Trophoblast cell (in vitro differentiated cells and primary cell): ENCODE results near the gene HLA-DQB2. TPM values are rescaled to one million over a fixed set of nuclear protein-coding genes. Genes with fewer than 3 reads are reported as not detected.
"Not testable (repeated sequence)": the region's sequence is repeated elsewhere in the genome, so short reads cannot be mapped to it uniquely, and the experiment has no call there.

Experiments
- DNase-seq, 2 donors: peaks; one replicate each; pipeline ENCODE4 v3.0.0-alpha.2; 2016
- H2AFZ ChIP-seq: 2 replicates; pipeline ENCODE4 v1.6.1; 2013; ENCODE audit warnings: low read length, moderate library complexity, mild to moderate bottlenecking; ENCODE audit not compliant: insufficient read depth, poor library complexity
- H2AK5ac ChIP-seq: 2 replicates; pipeline ENCODE4 v1.6.1; 2013; ENCODE audit warnings: mild to moderate bottlenecking, low read length
- H2BK120ac ChIP-seq: 2 replicates; pipeline ENCODE4 v1.6.1; 2013; ENCODE audit warnings: low read length, mild to moderate bottlenecking, moderate library complexity; ENCODE audit not compliant: insufficient read depth, poor library complexity
- H2BK12ac ChIP-seq: 2 replicates; pipeline ENCODE4 v1.6.1; 2013; ENCODE audit warnings: mild to moderate bottlenecking, low read length, moderate library complexity
- H2BK5ac ChIP-seq: 2 replicates; pipeline ENCODE4 v1.6.1; 2013; ENCODE audit warnings: low read length, low read depth, moderate library complexity, mild to moderate bottlenecking; ENCODE audit not compliant: poor library complexity
- H3K14ac ChIP-seq: 2 replicates; pipeline ENCODE4 v1.6.1; 2013; ENCODE audit warnings: mild to moderate bottlenecking, low read length
- H3K18ac ChIP-seq: 2 replicates; pipeline ENCODE4 v1.6.1; 2013; ENCODE audit warnings: mild to moderate bottlenecking, low read length
- H3K23ac ChIP-seq: 2 replicates; pipeline ENCODE4 v1.6.1; 2013; ENCODE audit warnings: low read length
- H3K27ac ChIP-seq: 2 replicates; pipeline ENCODE4 v1.5.1; 2013; ENCODE audit warnings: low read depth, mild to moderate bottlenecking, inconsistent platforms, low read length, moderate library complexity
- H3K27me3 ChIP-seq: 2 replicates; pipeline ENCODE4 v1.6.1; 2013; ENCODE audit warnings: inconsistent platforms, mild to moderate bottlenecking, low read length, moderate library complexity; ENCODE audit not compliant: insufficient read depth
- H3K36me3 ChIP-seq, 2 experiments: 1 replicate in 1 of 2; 2 replicates in 1 of 2; pipeline ENCODE4 v1.6.1; 2013; ENCODE audit warnings: low read length in 2 of 2, mild to moderate bottlenecking in 2 of 2, moderate library complexity in 1 of 2; ENCODE audit not compliant: insufficient read depth in 2 of 2, control insufficient read depth in 1 of 2
- H3K4ac ChIP-seq: 2 replicates; pipeline ENCODE4 v1.6.1; 2013; ENCODE audit warnings: low read depth, mild to moderate bottlenecking, low read length, moderate library complexity
- H3K4me1 ChIP-seq, 2 experiments: 1 replicate in 1 of 2; 2 replicates in 1 of 2; pipeline ENCODE4 v1.6.1; 2013; ENCODE audit warnings: low read length in 2 of 2, mild to moderate bottlenecking in 2 of 2, moderate library complexity in 1 of 2; ENCODE audit not compliant: insufficient read depth in 2 of 2, control insufficient read depth in 1 of 2
- H3K4me2 ChIP-seq: 2 replicates; pipeline ENCODE4 v1.6.1; 2013; ENCODE audit warnings: inconsistent platforms, mild to moderate bottlenecking, low read length, moderate library complexity
- H3K4me3 ChIP-seq: 2 replicates; pipeline ENCODE4 v1.5.1; 2013; ENCODE audit warnings: mild to moderate bottlenecking, low read depth, low read length, inconsistent platforms
- H3K79me1 ChIP-seq: one replicate; pipeline ENCODE4 v1.6.1; 2013; ENCODE audit warnings: low read length
- H3K79me2 ChIP-seq: 2 replicates; pipeline ENCODE4 v1.6.1; 2013; ENCODE audit warnings: low read length, mild to moderate bottlenecking; ENCODE audit not compliant: control insufficient read depth, insufficient read depth, poor library complexity
- H3K9ac ChIP-seq: 2 replicates; pipeline ENCODE4 v1.6.1; 2013; ENCODE audit warnings: mild to moderate bottlenecking, low read length
- H3K9me3 ChIP-seq: 2 replicates; pipeline ENCODE4 v1.6.1; 2013; ENCODE audit warnings: low read depth, mild to moderate bottlenecking, control low read depth, inconsistent platforms, low read length; ENCODE audit not compliant: insufficient read depth
- H4K12ac ChIP-seq: 2 replicates; pipeline ENCODE4 v1.6.1; 2013; ENCODE audit warnings: low read depth, mild to moderate bottlenecking, low read length, moderate library complexity
- H4K8ac ChIP-seq: 2 replicates; pipeline ENCODE4 v1.6.1; 2013; ENCODE audit warnings: low read depth, mild to moderate bottlenecking, low read length, moderate library complexity
- H4K91ac ChIP-seq: one replicate; pipeline ENCODE4 v1.6.1; 2013; ENCODE audit warnings: low read depth, mild to moderate bottlenecking, low read length, moderate library complexity
- WGBS: extraction: QIAGEN DNeasy Blood & Tissue Kit; methylation state at CpG from one replicate; pipeline ENCODE4 v1.1.7; 2013; ENCODE audit warnings: missing lambda C conversion rate; ENCODE audit not compliant: insufficient read length, insufficient coverage; ENCODE audit errors: extremely low coverage; 5-methylcytosine and 5-hydroxymethylcytosine counted together
- polyA plus RNA-seq: library from polyadenylated mRNA; stranded (reverse); fragments of 200-250 nt; gene quantifications from 2 replicates; pipeline ENCODE4 v1.2.3, GENCODE V29; 2013

Gene HLA-DQB2
- polyA plus RNA-seq = not detected in 2 replicates

DNA sequence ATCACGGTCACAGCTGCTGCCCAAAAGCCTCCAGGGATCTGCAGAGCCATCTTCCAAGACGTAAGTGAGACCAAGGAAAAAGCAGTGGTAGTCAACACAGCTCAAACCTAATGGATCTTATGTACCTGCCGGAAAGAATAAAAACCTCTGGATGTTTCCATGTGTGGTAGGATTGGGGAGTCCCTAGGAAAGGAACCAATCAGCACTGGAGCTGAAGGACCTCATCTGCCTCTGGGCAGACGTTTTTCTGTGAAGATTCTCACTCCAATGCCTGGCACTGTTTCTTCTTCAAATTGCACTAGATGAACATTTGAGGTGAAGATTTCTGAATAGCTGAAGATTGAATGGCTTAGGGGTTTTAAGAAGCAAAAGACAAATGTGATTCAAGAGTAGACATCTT is at the start of gene HLA-DQB2:
Gene HLA-DQB2, minus strand, starts transcription at position 112 of the 400 bp plus-strand sequence. Its CDS starts 62 bp downstream, at position 50.
- Histone ChIP-seq H3K4ac (no peak within 1 kb of the TSS), H3K18ac (no peak within 1 kb of the TSS), H4K8ac (no peak within 1 kb of the TSS), H3K27me3 (no peaks in the 10 kb centered on the region), H3K79me2 (no peaks in the 10 kb centered on the region), H4K12ac (no peak within 1 kb of the TSS), H3K27ac (no peak within 1 kb of the TSS), H3K4me2 (no peak within 1 kb of the TSS), H3K4me1 (no peaks in the 10 kb centered on the region), H4K91ac (no peak within 1 kb of the TSS), H2AK5ac (no peak within 1 kb of the TSS), H3K9ac (no peak within 1 kb of the TSS), H2BK120ac (no peak within 1 kb of the TSS), H3K9me3 (peaks cover 1% of the 10 kb centered on the region), H3K79me1 (no peaks in the 10 kb centered on the region), H3K36me3 (no peaks in the 10 kb centered on the region), H2BK12ac (no peak within 1 kb of the TSS), H3K23ac (no peak within 1 kb of the TSS), H2AFZ (no peak within 1 kb of the TSS), H2BK5ac (no peak within 1 kb of the TSS), H3K4me3 (no peak within 1 kb of the TSS), H3K14ac (no peak within 1 kb of the TSS)
- no CpG with 5 or more reads among the region's 4 CpGs for WGBS
- DNase-seq = no peak

DNA sequence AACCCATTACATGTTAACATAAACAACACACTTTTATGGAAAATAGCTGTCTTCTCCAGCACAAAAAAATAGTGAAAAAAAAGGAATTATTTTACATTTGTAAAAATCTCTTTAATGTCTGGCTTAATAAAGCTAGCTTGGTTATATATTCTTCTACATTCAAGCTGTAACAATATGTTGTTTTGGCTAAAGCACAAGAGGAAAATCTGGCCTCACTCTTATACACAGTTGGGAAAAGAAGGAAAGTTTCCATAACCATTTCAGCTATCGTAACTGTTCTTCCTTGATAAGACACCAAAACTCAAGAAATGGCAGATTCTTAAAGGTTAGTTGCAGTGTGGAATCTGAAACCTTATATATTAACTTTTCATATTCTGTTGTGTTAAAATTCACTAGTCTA is 45.8 kb upstream of the HLA-DQB2 start:
- WGBS = no CpG with 5 or more reads among the region's 1 CpG
- H3K23ac ChIP-seq = no peak overlapping the region
- H2AFZ ChIP-seq = no peak overlapping the region
- H3K79me1 ChIP-seq = no peaks in the 10 kb centered on the region
- no peak overlapping the region for H2BK5ac ChIP-seq
- H3K4me2 ChIP-seq = no peak overlapping the region
- no peak overlapping the region for H2AK5ac ChIP-seq
- H3K18ac ChIP-seq = no peak overlapping the region
- H3K4me3 ChIP-seq = no peak overlapping the region
- no peaks in the 10 kb centered on the region for H3K4me1 ChIP-seq
- H4K91ac ChIP-seq = no peak overlapping the region
- H4K8ac ChIP-seq = no peak overlapping the region
- H3K79me2 ChIP-seq = no peaks in the 10 kb centered on the region
- no peaks in the 10 kb centered on the region for H3K36me3 ChIP-seq
- no peak overlapping the region for H3K14ac ChIP-seq
- H4K12ac ChIP-seq = no peak overlapping the region
- H3K27ac ChIP-seq = no peak overlapping the region
- DNase-seq = no peak
- H2BK120ac ChIP-seq = no peak overlapping the region
- H3K9ac ChIP-seq = no peak overlapping the region
- no peaks in the 10 kb centered on the region for H3K9me3 ChIP-seq
- H2BK12ac ChIP-seq = no peak overlapping the region
- H3K27me3 ChIP-seq = no peaks in the 10 kb centered on the region
- no peak overlapping the region for H3K4ac ChIP-seq

- Histone ChIP-seq H3K27me3 (no peaks in the 10 kb centered on the region), H2BK5ac (no peak overlapping the region), H3K36me3 (no peaks in the 10 kb centered on the region), H3K9me3 (no peaks in the 10 kb centered on the region), H3K14ac (no peak overlapping the region), H2AFZ (no peak overlapping the region), H2BK12ac (no peak overlapping the region), H3K9ac (no peak overlapping the region), H4K8ac (no peak overlapping the region), H3K4me3 (no peak overlapping the region), H3K4ac (no peak overlapping the region), H4K12ac (no peak overlapping the region), H3K23ac (no peak overlapping the region), H4K91ac (no peak overlapping the region), H3K27ac (no peak overlapping the region), H3K4me2 (no peak overlapping the region), H3K18ac (no peak overlapping the region), H3K79me2 (no peaks in the 10 kb centered on the region), H2BK120ac (no peak overlapping the region), H2AK5ac (no peak overlapping the region), H3K79me1 (no peaks in the 10 kb centered on the region), H3K4me1 (no peaks in the 10 kb centered on the region)
- no CpG with 5 or more reads among the region's 5 CpGs for WGBS
- DNase-seq = no peak
Observed at GRCh38 chr6:32807020-32807580, 43.8 kb upstream of the HLA-DQB2 start.

GRCh38 chr6:32805404-32805803 is 42.1 kb upstream of the HLA-DQB2 start:
- H2BK12ac ChIP-seq, H3K4ac ChIP-seq, H2BK120ac ChIP-seq, H3K9ac ChIP-seq, H3K14ac ChIP-seq, H3K4me1 ChIP-seq, H4K91ac ChIP-seq, H3K36me3 ChIP-seq, H3K79me2 ChIP-seq, H3K27me3 ChIP-seq, H2AK5ac ChIP-seq, H2AFZ ChIP-seq, H3K79me1 ChIP-seq, H4K12ac ChIP-seq, H3K27ac ChIP-seq, H4K8ac ChIP-seq, DNase-seq, H3K18ac ChIP-seq, H3K9me3 ChIP-seq, H2BK5ac ChIP-seq, H3K4me2 ChIP-seq, H3K23ac ChIP-seq, H3K4me3 ChIP-seq: not testable (repeated sequence)
